Measurements from ENCODE around the gene SYNDIG1. TPM values are rescaled to one million over a fixed set of nuclear protein-coding genes. Genes with fewer than 3 reads are reported as not detected.

Gene SYNDIG1
- total RNA-seq, 4 donors from 2014 or later: 0.20 to 1.3 (median 0.66) TPM; not detected in 1

DNA sequence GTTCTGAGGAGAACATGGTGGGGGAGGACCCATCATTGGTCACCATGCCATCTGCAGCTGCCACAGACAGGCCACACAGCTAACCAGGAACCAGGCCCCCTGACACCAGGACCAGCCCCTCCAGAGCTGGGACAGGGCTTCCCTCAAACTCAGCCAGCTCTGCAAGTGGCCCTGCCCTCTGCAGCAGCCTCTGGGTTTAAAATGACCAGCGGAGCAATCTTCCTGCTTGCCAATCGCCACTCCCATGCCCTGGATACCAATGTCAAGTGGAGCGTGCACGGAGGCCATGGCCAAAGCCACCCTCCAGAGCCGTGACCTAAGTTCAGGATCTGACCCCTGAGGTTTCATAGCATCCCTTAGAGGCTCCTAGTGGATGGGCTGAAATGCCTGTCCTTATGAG, 199.4 kb downstream of the SYNDIG1 start:
- in situ Hi-C loops (cut with MboI; ENCODE audit: low sequenced_read_pairs in 4 of 4): loop anchor here in 1 of 4 donors (25.0 kb wide), 1 partner anchor 106 kb away; no protein-coding TSS in a partner anchor
- TF ChIP-seq, protein P1, sequence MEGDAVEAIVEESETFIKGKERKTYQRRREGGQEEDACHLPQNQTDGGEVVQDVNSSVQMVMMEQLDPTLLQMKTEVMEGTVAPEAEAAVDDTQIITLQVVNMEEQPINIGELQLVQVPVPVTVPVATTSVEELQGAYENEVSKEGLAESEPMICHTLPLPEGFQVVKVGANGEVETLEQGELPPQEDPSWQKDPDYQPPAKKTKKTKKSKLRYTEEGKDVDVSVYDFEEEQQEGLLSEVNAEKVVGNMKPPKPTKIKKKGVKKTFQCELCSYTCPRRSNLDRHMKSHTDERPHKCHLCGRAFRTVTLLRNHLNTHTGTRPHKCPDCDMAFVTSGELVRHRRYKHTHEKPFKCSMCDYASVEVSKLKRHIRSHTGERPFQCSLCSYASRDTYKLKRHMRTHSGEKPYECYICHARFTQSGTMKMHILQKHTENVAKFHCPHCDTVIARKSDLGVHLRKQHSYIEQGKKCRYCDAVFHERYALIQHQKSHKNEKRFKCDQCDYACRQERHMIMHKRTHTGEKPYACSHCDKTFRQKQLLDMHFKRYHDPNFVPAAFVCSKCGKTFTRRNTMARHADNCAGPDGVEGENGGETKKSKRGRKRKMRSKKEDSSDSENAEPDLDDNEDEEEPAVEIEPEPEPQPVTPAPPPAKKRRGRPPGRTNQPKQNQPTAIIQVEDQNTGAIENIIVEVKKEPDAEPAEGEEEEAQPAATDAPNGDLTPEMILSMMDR (IDR thresholded peaks at IDR 0.05 in 4 of 5, conservative IDR thresholded peaks at IDR 0.05 in 1 of 5): no peak

DNA sequence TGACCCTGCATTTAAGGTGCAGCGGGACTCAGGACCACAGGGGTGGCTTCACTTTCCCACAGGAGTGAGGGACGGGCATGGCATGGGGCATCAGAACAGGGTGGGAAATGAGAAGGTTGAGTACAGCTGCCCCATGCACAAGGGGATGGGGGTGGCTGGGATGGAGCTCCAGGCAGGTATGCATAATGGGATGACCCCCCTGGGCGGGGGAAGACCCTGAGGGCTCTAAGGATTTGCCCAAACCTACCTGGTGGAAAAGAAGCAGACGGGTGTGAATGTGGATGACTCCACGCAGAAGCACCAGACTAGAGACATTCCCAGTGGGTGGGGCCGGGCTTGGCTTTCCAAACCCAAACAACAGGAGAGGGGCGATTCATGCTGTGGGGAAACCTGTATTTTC, 200.3 kb downstream of the SYNDIG1 start:
- no peaks in the 10 kb centered on the region for H3K36me3 ChIP-seq
- in situ Hi-C loops (cut with MboI; ENCODE audit: low sequenced_read_pairs in 4 of 4): loop anchor here in 1 of 4 donors (25.0 kb wide), 1 partner anchor 107 kb away; no protein-coding TSS in a partner anchor
- intact Hi-C loops (cut with DNase I; ENCODE audit: low total_unique reads): no loop called here

More for the DNA sequence above, 199.4 kb downstream of the SYNDIG1 start:
- H3K36me3 ChIP-seq: no peaks in the 10 kb centered on the region
- no peak for ATAC-seq
- H3K4me1 ChIP-seq: no peaks in the 10 kb centered on the region
- no peaks in the 10 kb centered on the region for H3K9me3 ChIP-seq
- no peak for DNase-seq
- no peak overlapping the region for H3K4me3 ChIP-seq
- H3K27ac ChIP-seq: no peak overlapping the region
- intact Hi-C loops (cut with DNase I; ENCODE audit: low total_unique reads): no loop called here
- peaks cover 0 to 6% (median 0%) of the 10 kb centered on the region in 3 donors for H3K27me3 ChIP-seq

DNA sequence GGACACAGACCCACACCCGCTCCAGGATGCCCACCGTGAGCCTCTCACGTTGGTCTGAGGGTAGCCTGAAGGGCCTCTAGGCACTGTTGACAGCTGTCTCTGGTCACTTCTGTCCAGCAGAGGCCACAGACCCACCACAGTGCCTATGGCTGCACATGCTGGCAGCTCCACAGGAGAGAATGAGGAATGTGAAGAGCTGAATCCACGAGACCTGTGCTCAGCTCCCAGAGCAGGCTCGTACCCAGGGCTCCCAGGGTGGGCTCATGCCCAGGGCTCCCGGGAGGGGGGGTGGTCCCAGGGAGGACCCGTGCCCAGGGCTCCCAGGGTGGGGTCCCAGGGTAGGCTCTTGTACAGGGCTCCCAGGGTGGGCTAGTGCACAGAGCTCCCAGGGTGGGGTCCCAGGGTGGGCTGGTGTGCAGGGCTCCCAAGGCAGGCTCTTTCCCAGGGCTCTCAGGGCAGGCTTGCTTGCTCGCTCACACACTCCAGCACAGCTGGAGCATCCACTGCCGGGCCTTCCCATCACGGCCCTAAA, 201.0 kb downstream of the SYNDIG1 start:
- Histone ChIP-seq H3K36me3 (no peaks in the 10 kb centered on the region), H3K27ac (no peak overlapping the region), H3K4me1 (no peaks in the 10 kb centered on the region), H3K27me3 (peaks cover 0 to 3% (median 0%) of the 10 kb centered on the region in 3 donors), H3K9me3 (no peaks in the 10 kb centered on the region), H3K4me3 (no peak overlapping the region)
- intact Hi-C loops (cut with DNase I; ENCODE audit: low total_unique reads) (no loop called here), in situ Hi-C loops (cut with MboI; ENCODE audit: low sequenced_read_pairs in 4 of 4) (loop anchor here in 1 of 4 donors (25.0 kb wide), 1 partner anchor 108 kb away; no protein-coding TSS in a partner anchor)
- DNase-seq (no peak), ATAC-seq (no peak)
- TF ChIP-seq POLR2A (IDR thresholded peaks at IDR 0.05): no peak
- TF ChIP-seq, protein P1 (IDR thresholded peaks at IDR 0.05 in 4 of 5, conservative IDR thresholded peaks at IDR 0.05 in 1 of 5): no peak

More for the DNA sequence above, 200.3 kb downstream of the SYNDIG1 start:
- H3K9me3 ChIP-seq: no peaks in the 10 kb centered on the region
- H3K27me3 ChIP-seq: peaks cover 0 to 3% (median 0%) of the 10 kb centered on the region in 3 donors
- TF ChIP-seq POLR2A (IDR thresholded peaks at IDR 0.05): no peak
- TF ChIP-seq, protein P1 (IDR thresholded peaks at IDR 0.05 in 4 of 5, conservative IDR thresholded peaks at IDR 0.05 in 1 of 5): no peak
- no peak overlapping the region for H3K4me3 ChIP-seq
- no peak overlapping the region for H3K27ac ChIP-seq
- ATAC-seq: no peak
- no peaks in the 10 kb centered on the region for H3K4me1 ChIP-seq
- DNase-seq: no peak

DNA sequence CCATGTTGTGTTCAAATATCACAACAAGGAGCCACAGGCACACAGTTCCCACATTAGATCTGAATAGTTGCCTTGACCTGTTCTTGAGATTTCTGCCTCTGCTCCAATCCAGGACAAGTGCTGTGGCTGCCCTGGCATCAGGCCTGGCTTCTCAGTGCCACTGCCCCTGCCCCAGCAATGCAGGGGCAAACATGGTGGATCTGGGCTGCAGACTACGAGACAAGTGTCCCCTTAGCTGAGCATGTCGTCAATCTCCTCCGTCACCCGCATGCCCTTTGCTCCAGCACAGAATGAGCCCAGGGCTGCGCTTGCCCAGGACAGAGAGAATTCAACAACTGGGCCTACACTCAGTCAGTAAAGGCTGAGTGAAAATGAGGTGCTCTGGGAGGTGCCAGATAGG, 201.6 kb downstream of the SYNDIG1 start:
- H3K4me3 ChIP-seq: no peak overlapping the region
- no peaks in the 10 kb centered on the region for H3K36me3 ChIP-seq
- H3K27me3 ChIP-seq: peaks cover 0 to 3% (median 0%) of the 10 kb centered on the region in 3 donors
- DNase-seq (no peak), ATAC-seq (no peak)
- H3K27ac ChIP-seq: no peak overlapping the region
- TF ChIP-seq, protein P1 (IDR thresholded peaks at IDR 0.05 in 4 of 5, conservative IDR thresholded peaks at IDR 0.05 in 1 of 5): no peak
- no peak for TF ChIP-seq POLR2A (IDR thresholded peaks at IDR 0.05)
- H3K4me1 ChIP-seq: no peaks in the 10 kb centered on the region
- in situ Hi-C loops (cut with MboI; ENCODE audit: low sequenced_read_pairs in 4 of 4) (loop anchor here in 1 of 4 donors (25.0 kb wide), 1 partner anchor 109 kb away; no protein-coding TSS in a partner anchor), intact Hi-C loops (cut with DNase I; ENCODE audit: low total_unique reads) (no loop called here)
- no peaks in the 10 kb centered on the region for H3K9me3 ChIP-seq

Data from gastrocnemius medialis (tissue), 4 donors.